A673 (cell line): ENCODE results near the gene GBA3. TPM values are rescaled to one million over a fixed set of nuclear protein-coding genes. Genes with fewer than 3 reads are reported as not detected.

Experiments
- BruUV-seq: library from RNA; stranded (reverse); fragments of 400-500 nt; replicated peaks from 2 replicates; lab custom pipeline; 2021; lab: Mats Ljungman, UMichigan
- CTCF ChIA-PET: fragments of 300-600 bp; sonication (Branson Sonifier 250); formaldehyde crosslinking; loops from one replicate; lab custom pipeline; 2022; ENCODE audit warnings: antibody characterized with exemption; lab: Charles Lee
- POLR2A ChIA-PET: fragments of 300-600 bp; sonication (Branson Sonifier 250); formaldehyde crosslinking; loops from one replicate; lab custom pipeline; 2022; ENCODE audit warnings: antibody characterized with exemption; ENCODE audit not compliant: low non-redundant PET; lab: Charles Lee
- DNase-seq: peaks from one replicate; pipeline ENCODE4 v3.0.0-alpha.2; 2015; ENCODE audit warnings: low spot score
- H3K27ac ChIP-seq: fragments of 200-600 bp; sonication (generic); 2 replicates; pipeline ENCODE4 v1.5.1; 2016; ENCODE audit warnings: mixed run types, low read depth, mild to moderate bottlenecking, mixed read lengths, antibody characterized with exemption, low read length; ENCODE audit not compliant: poor library complexity, severe bottlenecking
- H3K27me3 ChIP-seq: fragments of 200-600 bp; sonication (generic); replicated peaks from 2 replicates; pipeline ENCODE4 v1.6.1; 2017; ENCODE audit warnings: mixed run types, low read depth, mild to moderate bottlenecking, mixed read lengths, antibody characterized with exemption, low read length; ENCODE audit not compliant: insufficient read depth, poor library complexity
- H3K36me3 ChIP-seq: fragments of 200-600 bp; sonication (generic); 2 replicates; pipeline ENCODE4 v1.6.1; 2016; ENCODE audit warnings: mixed run types, mild to moderate bottlenecking, mixed read lengths, antibody characterized with exemption, low read length; ENCODE audit not compliant: insufficient read depth, poor library complexity, severe bottlenecking
- H3K4me1 ChIP-seq: fragments of 200-600 bp; sonication (generic); 2 replicates; pipeline ENCODE4 v1.6.1; 2017; ENCODE audit warnings: mixed run types, mild to moderate bottlenecking, mixed read lengths, antibody characterized with exemption, low read length; ENCODE audit not compliant: insufficient read depth, poor library complexity, severe bottlenecking
- H3K4me3 ChIP-seq: fragments of 200-600 bp; sonication (generic); 2 replicates; pipeline ENCODE4 v1.5.1; 2016; ENCODE audit warnings: low read depth, mixed run types, mild to moderate bottlenecking, mixed read lengths, low read length; ENCODE audit not compliant: poor library complexity, severe bottlenecking
- H3K9me3 ChIP-seq: fragments of 200-600 bp; sonication (generic); 2 replicates; pipeline ENCODE4 v1.6.1; 2016; ENCODE audit warnings: mixed run types, low read depth, mild to moderate bottlenecking, mixed read lengths, antibody characterized with exemption, low read length; ENCODE audit not compliant: poor library complexity, severe bottlenecking
- CTCF ChIP-seq: fragments of 300-800, 200-600 bp; sonication (generic); conservative IDR thresholded peaks from 2 replicates; pipeline ENCODE4 v1.5.1; 2017; ENCODE audit warnings: low read depth, mild to moderate bottlenecking, antibody characterized with exemption, low read length, moderate library complexity, mixed read lengths
- EZH2 ChIP-seq: fragments of 200-600 bp; sonication (generic); IDR thresholded peaks from 2 replicates; pipeline ENCODE4 v1.6.1; 2017; ENCODE audit warnings: borderline replicate concordance, low read depth, mild to moderate bottlenecking, mixed read lengths, antibody characterized with exemption, low read length; ENCODE audit not compliant: poor library complexity, severe bottlenecking
- intact Hi-C: fragments of 100-400 bp; cut with micrococcal nuclease; formaldehyde crosslinking; loops from one replicate; pipeline ENCODE4 v1.10.0; 2022; ENCODE audit not compliant: unreplicated experiment
- total RNA-seq: library from RNA; stranded (reverse); gene quantifications from 2 replicates; pipeline ENCODE4 v1.2.3, GENCODE V29; 2021

GBA3 gene
- total RNA-seq, 1 experiment from 2014 or later = not detected

GRCh38 chr4:22848332-22848731 lies 155.6 kb downstream of the GBA3 start:
- ChIA-PET POLR2A (no interaction called here), CTCF (no interaction called here)
- TF ChIP-seq CTCF (no peak), EZH2 (no peak)
- no TSS peak for BruUV-seq
- Histone ChIP-seq H3K27me3 (no peaks in the 10 kb centered on the region), H3K9me3 (no peaks in the 10 kb centered on the region), H3K4me3 (no peak overlapping the region), H3K27ac (no peak overlapping the region), H3K4me1 (no peaks in the 10 kb centered on the region), H3K36me3 (no peaks in the 10 kb centered on the region)
- intact Hi-C loops = no loop called here
- no peak for DNase-seq

GRCh38 chr4:22850055-22850454 lies 157.3 kb downstream of the GBA3 start:
- no peaks in the 10 kb centered on the region for H3K9me3 ChIP-seq
- ChIA-PET CTCF (no interaction called here), POLR2A (no interaction called here)
- no TSS peak for BruUV-seq
- no peak for TF ChIP-seq CTCF
- TF ChIP-seq EZH2 = no peak
- DNase-seq = no peak
- H3K4me1 ChIP-seq = no peaks in the 10 kb centered on the region
- intact Hi-C loops = no loop called here
- no peaks in the 10 kb centered on the region for H3K36me3 ChIP-seq
- H3K4me3 ChIP-seq = no peak overlapping the region
- H3K27ac ChIP-seq = no peak overlapping the region
- H3K27me3 ChIP-seq = no peaks in the 10 kb centered on the region

- no peaks in the 10 kb centered on the region for H3K36me3 ChIP-seq
- CTCF ChIA-PET = no interaction called here
These were observed 157.9 kb downstream of the GBA3 start for GRCh38 chr4:22850630-22851029.

More at GRCh38 chr4:22850630-22851029, 157.9 kb downstream of the GBA3 start:
- H3K9me3 ChIP-seq = no peaks in the 10 kb centered on the region
- H3K27ac ChIP-seq = no peak overlapping the region
- TF ChIP-seq CTCF (no peak), EZH2 (no peak)
- H3K4me3 ChIP-seq = no peak overlapping the region
- POLR2A ChIA-PET = no interaction called here
- intact Hi-C loops = no loop called here
- no peak for DNase-seq
- no peaks in the 10 kb centered on the region for H3K4me1 ChIP-seq
- BruUV-seq = no TSS peak
- H3K27me3 ChIP-seq = no peaks in the 10 kb centered on the region
